Measurements from ENCODE around the gene CDC42BPA. TPM values are rescaled to one million over a fixed set of nuclear protein-coding genes. Genes with fewer than 3 reads are reported as not detected.

CDC42BPA gene
- total RNA-seq, 1 experiment from 2014 or later, result 25.2 TPM

- Mint-ChIP-seq H3K9me3 (peaks cover 23% of the 10 kb centered on the region), H3K4me3 (no peak overlapping the region), H3K27ac (no peak overlapping the region), H3K27me3 (ENCODE audit: low read depth) (no peaks in the 10 kb centered on the region), H3K36me3 (peaks cover 28% of the 10 kb centered on the region), H3K4me1 (peaks cover 4% of the 10 kb centered on the region)
- no peak for ATAC-seq
- ChIA-PET POLR2A (no interaction called here), CTCF (no interaction called here)
- TF ChIP-seq GRHL2 (CRISPR knock-in tag; IDR thresholded peaks at IDR 0.05; ENCODE audit: insufficient replicate concordance, severe bottlenecking), result no peak
- no peak for TF ChIP-seq JAZF1 (CRISPR knock-in tag; IDR thresholded peaks at IDR 0.05)
- no peak for TF ChIP-seq TEAD1 (CRISPR knock-in tag; IDR thresholded peaks at IDR 0.05)
- no peak for TF ChIP-seq ERG (CRISPR knock-in tag; IDR thresholded peaks at IDR 0.05)
- TF ChIP-seq, protein P1, sequence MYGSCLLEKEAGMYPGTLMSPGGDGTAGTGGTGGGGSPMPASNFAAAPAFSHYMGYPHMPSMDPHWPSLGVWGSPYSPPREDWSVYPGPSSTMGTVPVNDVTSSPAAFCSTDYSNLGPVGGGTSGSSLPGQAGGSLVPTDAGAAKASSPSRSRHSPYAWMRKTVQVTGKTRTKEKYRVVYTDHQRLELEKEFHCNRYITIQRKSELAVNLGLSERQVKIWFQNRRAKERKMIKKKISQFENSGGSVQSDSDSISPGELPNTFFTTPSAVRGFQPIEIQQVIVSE (CRISPR knock-in tag; IDR thresholded peaks at IDR 0.05; ENCODE audit: borderline replicate concordance), result no peak
- no peak for TF ChIP-seq ZNF512 (CRISPR knock-in tag; IDR thresholded peaks at IDR 0.05; ENCODE audit: borderline replicate concordance)
- no peak for TF ChIP-seq CTCF (IDR thresholded peaks at IDR 0.05)
- TF ChIP-seq CREM (CRISPR knock-in tag; IDR thresholded peaks at IDR 0.05), result no peak
- TF ChIP-seq USF2 (CRISPR knock-in tag; IDR thresholded peaks at IDR 0.05), result no peak
- TF ChIP-seq ZNF219 (CRISPR knock-in tag; IDR thresholded peaks at IDR 0.05; ENCODE audit: borderline replicate concordance), result no peak
- TF ChIP-seq, protein P2, sequence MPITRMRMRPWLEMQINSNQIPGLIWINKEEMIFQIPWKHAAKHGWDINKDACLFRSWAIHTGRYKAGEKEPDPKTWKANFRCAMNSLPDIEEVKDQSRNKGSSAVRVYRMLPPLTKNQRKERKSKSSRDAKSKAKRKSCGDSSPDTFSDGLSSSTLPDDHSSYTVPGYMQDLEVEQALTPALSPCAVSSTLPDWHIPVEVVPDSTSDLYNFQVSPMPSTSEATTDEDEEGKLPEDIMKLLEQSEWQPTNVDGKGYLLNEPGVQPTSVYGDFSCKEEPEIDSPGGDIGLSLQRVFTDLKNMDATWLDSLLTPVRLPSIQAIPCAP (CRISPR knock-in tag; IDR thresholded peaks at IDR 0.05), result no peak
- no peak for TF ChIP-seq MAX (CRISPR knock-in tag; IDR thresholded peaks at IDR 0.05)
- TF ChIP-seq ZNF317 (CRISPR knock-in tag; IDR thresholded peaks at IDR 0.05; ENCODE audit: borderline replicate concordance, low read depth), result no peak
- TF ChIP-seq CBFB (CRISPR knock-in tag; IDR thresholded peaks at IDR 0.05; ENCODE audit: low read depth), result no peak
- TF ChIP-seq GTF2I (CRISPR knock-in tag; conservative IDR thresholded peaks at IDR 0.05), result no peak
- no peak for TF ChIP-seq ATF3 (CRISPR knock-in tag; conservative IDR thresholded peaks at IDR 0.05)
- TF ChIP-seq RELA (CRISPR knock-in tag; IDR thresholded peaks at IDR 0.05; ENCODE audit: borderline replicate concordance), result no peak
- no peak for TF ChIP-seq ZNF532 (CRISPR knock-in tag; IDR thresholded peaks at IDR 0.05; ENCODE audit: borderline replicate concordance)
- DNase-seq (ENCODE audit: low spot score), result no peak
Measured at GRCh38 chr1:226958300-226958699, 360.0 kb downstream of the CDC42BPA start.
